Right renal pelvis (tissue), 4 donors: ENCODE data around the gene TPI1. TPM values are rescaled to one million over a fixed set of nuclear protein-coding genes. Genes with fewer than 3 reads are reported as not detected.
A peak's percentile ranks its signal among the peaks of the same experiment; 100 is the strongest.
"Not testable (repeated sequence)": the region's sequence is repeated elsewhere in the genome, so short reads cannot be mapped to it uniquely, and the experiment has no call there.

Experiments
- DNase-seq, 4 donors: peaks; one replicate each; pipeline ENCODE4 v3.0.0-alpha.2; 2013; ENCODE audit warnings: low read depth in 4 of 4, low spot score in 3 of 4, missing footprints in 1 of 4
- polyA plus RNA-seq, 4 donors: library from polyadenylated mRNA; unstranded; fragments of 120-200 nt; gene quantifications; one replicate each; pipeline ENCODE4 v1.2.1, GENCODE V29; 2013; ENCODE audit not compliant: insufficient read length in 4 of 4

Gene TPI1
- polyA plus RNA-seq, 4 donors = 570 to 637 (median 589) TPM

DNA sequence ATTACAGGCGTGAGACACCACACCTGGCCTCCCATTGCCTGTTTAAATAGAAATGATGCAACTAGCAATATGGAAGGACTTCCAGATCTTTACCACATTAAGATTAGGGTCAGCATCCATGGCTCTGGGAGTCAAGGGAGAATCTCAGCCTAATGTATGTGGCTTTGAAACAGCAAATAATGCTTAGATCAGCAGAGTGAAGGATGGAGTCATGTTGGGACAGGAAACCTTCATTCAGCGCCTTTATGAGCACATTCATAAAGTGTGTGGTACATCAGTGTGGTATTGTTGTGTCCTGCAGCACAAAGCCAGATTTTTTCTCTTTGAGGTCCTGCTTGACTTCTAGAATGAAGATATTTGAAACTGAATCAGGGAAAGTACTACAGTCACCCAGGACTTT, 21.0 kb downstream of the TPI1 start:
- no peak for DNase-seq

DNA sequence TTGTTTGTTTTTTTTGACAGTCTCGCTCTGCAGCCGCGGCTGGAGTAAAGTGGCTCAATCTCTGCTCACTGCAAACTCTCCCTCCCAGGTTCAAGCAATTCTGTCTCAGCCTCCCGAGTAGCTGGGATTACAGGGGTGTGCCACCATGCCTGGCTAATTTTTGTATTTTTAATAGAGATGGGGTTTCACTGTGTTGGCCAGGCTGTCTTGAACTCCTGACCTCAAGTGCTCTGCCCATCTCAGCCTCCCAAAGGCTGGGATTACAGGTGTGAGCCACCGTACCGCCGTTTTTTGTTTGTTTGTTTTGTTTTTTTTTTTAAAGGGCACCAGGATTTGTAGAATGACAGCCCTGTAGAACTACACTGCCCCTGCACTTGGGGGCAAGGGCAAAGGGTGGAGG, 21.5 kb downstream of the TPI1 start:
- not testable (repeated sequence) for DNase-seq

DNA sequence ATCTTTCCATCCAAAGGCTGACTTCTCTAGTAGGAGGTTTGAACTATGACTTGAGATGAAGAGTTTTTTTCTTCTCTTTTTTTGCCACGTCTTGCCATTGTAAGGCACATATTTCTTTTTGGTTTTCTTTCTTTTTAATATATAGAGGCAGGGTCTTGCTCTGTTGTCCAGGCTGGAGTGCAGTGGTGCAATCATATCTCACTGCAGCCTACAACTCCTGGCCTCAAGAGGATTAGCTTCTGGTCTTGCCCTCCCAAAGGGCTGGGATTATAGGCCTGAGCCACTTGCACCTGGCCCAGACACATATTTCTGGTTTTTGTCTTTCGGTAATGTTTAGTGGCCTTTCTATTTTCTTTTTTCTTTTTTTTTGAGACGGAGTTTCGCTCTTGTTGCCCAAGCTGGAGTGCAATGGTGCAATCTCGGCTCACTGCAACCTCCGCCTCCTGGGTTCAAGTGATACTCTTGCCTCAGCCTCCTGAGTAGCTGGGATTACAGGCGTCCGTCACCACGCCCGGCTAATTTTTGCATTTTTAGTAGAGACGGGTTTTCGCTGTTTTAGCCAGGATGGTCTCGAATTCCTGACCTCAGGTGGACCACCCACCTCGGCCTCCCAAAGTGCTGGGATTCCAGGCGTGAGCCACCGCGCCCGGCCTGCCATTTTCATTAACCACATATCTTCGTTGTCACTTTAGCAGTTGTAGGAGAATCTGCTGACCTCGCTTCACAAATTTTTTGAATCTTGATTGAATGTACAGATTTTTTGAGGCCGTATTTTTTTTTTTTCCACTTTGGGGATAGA, 22.6 kb downstream of the TPI1 start:
- not testable (repeated sequence) for DNase-seq

DNA sequence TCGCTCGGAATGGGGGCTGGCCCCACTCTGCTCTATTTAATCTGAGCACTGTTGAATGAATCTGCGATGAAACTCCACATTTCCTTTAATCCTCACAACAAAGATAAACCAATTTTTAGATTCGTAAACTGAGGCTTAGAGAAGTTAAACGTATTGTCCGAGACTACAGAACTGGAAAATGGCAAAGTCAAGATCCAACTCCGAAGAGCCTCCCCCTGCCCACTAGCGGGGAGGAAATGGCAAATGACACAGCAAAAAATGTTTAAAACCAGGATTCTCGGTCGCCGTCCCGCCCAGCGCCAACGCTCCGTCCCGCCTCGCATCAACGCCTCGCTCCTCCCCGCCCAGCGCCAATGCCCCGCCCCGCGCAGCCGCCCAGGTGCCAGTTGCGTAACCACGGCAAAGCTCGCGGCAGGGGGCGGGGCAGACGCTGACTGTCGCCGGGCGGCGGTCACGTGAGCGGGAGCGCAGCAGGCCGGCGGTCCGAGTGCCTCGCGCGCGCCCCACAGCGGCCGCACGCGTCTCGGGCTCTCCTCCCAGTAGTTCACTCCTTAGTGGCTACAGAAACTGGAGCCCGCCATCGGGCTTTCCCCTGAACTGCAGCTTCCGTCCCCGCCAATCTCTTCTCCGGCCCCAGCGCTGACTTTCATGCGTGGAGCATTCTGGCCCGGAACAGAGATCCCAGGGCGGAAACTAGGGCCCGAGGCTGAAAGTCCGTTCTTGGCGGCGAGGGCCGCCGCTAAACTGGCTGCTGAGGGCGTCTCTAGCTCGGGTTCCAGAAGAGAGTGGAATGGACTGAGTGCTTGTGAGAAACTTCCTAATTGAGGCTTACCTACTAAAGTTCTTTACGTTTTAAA, 23.7 kb downstream of the TPI1 start:
- peak; percentile 94 to 96 (median 95) for DNase-seq

DNA sequence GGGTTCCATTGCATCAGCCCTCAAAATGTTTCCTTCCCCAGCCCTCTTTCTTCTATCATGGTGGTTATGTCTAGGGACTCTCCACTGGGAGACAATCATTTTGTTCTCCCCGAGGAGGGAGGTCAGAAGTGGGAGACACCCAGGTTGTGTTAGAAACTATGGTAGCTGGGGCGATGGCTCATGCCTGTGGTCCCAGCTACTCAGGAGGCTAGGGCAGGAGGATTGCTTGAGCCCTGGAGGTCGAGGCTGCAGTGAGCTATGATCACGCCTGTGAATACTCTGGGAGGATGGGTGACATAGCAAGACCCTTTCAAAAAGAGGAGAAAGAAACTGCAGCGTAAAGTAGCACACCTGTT, 24.3 kb downstream of the TPI1 start:
- DNase-seq = no peak

DNA sequence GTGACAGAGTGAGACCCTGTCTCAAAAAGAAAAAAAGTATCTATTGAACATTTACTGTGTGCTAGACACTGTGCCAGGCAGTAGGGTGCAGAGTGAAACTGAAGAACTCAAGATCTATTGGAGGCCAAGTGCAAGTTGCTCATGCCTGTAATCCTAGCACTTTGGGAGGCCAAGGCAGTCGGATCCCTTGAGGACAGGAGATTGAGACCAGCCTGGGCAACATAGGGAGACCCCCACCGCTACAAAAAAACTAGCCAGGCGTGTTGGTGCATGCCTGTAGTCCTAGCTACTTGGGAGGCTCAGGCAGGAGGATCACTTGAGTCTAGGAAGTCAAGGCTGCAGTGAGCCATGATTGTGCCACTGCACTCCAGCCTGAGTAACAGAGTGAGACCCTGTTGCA, 25.4 kb downstream of the TPI1 start:
- DNase-seq = not testable (repeated sequence)

DNA sequence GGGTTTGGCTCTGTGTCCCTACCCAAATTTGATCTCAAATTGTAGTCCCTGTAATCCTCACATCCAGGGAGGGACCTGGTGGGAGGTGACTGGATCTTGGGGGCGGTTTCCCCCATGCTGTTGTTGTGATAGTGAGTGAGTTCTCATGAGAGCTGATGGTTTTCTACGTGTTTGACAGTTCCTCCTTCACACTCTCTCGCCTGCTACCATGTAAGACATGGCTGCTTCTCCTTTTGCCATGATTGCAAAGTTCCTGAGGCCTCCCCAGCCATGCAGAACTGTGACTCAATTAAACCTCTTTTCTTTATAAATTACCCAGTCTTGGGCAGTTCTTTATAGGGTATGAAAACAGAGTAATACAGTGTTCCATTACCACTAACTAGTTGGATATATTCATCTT, 27.0 kb downstream of the TPI1 start:
- no peak for DNase-seq

DNA sequence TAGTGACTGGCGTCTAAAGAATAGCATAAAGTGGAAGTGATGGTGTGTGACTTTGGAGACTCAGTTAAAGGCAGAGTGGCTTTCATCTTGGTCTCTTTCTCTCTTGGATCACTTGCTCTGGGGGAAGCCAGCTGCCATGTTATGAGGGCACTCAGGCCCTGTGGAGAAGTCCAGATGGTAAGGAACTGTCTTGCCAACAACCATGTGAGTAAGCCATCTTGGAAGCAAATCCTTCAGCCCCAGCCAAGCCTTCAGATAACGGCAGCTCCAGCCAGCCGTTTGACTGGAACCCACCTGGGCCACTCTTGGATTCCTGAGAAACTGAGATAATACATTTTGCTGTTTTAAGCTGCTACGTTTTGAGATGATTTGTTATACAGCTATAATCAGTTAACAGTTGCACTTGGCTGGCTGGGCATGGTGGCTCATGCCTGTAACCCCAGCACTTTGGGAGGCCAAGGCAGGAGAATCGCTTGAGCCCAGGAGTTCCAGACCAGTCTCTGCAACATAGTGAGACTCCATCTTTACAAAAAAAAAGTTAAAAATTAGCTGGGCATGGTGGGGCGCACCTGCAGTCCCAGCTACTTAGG, 29.6 kb downstream of the TPI1 start:
- no peak for DNase-seq

DNA sequence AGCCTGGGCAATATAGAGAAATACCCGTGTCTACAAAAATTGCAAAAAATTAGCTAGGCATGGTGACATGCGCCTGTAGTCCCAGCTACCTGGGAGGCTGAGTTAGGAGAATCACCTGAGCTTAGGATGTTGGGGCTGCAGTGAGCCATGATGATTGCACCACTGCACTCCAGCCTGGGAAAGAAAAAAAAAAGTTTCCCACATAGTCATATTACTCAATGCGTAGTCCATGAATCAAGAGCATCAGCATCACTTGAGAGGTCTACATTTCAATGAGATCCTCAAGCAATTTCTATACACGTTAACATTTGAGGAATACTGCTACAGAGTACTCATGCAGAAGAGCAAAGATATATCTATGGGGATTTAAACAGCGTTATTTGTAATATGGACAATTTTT, 32.1 kb downstream of the TPI1 start:
- no peak for DNase-seq

DNA sequence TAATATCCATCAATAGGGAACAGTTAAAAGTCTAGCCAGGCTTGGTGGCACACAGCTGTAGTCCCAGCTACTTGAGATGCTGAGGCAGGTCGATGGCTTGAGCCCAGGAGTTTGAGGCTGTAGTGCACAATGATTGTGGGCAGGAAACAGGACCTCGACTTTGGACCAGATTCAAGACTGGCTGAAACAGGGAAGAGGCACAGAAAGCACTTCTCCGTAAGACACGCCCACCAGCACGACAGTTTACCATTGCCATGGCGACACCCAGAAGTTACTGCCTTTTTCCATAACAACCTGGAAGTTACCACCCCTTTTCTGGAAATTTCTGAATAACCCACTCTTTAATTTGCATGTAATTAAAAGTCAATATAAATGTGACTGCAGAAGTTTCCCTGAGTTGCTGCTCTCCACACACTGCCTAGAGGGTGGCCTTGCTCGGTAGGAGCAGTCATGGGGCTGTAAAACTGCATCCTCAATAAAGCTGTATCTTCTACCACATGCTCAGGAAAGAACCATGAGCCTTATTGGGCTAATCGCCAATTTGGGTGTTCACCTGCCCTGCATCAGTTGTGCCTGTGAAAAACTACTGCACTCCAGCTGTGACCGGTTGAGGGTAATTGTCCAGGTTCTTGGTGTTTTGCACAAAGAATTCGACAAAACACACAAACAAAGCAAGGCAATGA, 32.6 kb downstream of the TPI1 start:
- no peak for DNase-seq

DNA sequence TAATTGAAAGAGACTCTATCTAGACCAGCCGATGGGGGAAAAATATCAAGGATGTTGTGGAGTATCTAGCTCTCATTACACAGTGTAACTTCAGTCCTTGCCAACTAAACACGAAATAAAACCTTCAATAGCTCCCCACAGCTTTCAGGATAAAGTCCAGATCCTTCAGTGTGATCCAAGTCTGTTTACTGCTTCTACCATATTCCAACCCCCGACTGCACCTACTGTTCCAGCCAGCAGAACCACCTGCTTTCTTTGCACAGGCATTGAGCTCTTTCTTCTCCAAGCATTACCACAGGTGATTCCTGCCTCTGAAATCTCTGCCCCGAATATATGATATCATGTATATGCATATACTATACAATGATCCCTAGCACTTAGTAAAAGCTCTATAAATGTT, 35.1 kb downstream of the TPI1 start:
- no peak for DNase-seq

DNA sequence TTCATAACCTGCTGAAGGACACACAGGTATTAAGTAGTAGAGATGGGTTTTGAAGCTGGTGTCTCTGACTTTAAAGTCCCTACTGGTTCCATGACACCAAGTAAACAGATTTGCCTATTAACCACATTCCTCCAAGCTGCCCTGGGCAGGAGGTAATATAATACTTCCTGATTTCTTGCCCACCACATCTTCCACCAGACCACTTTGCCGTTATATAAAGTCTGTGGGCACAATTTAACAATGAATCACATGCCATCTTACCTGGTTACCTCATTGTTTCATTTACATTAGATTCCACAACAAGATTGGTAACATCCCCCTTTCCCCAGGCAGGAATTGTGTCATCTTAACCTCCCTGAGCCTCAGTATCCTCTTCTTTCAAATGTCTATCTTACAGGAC, 36.4 kb downstream of the TPI1 start:
- no peak for DNase-seq

DNA sequence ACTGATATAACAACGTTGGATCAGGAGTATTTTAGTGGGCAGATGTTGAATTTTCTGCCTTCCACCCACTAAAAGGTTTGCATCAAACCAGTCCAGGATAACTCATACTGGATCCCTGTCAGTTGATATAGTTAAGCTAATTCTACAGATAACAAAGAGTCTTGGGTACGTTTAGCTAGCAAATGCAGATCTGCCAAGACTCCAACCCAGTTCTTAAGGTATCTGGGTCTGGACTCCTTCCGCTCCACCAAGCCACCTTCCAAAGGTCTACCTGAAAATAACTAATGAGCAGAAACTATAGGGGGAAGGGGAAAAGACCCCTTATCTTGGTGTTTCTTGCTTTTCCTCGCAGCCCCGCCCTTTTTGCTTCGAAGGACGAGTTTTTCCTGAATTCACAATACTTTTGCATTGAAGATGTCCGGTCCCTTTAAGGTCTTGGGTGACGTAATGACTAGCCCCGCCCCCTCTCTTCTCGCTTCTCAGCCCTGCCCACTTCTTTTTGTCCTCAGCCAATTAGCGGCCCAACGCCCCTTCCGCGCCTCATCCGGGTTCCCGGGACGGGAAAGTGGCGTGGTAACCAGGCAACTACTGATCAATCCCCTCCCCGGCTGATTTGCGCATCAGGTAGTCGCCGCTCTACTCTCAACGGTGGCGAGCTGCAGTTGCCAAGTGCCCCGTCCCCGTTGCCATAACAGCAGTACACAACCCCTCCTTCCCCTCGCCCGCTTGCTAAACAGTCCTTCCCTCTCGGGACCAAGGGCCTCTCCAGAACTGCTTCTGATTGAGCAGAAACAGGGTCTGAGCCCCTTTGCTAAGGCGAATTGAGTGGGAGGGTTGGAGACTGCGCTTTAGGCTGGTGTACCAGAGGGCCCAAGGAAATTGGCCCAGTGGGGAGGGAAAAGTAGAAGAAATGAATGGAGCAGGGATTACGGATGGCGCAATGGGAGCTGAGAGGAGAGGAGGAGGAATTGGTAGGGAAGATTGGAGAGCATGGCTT, 37.2 kb downstream of the TPI1 start, which contains the start of gene LRRC23:
Gene LRRC23, plus strand, starts transcription at position 543 of the 997 bp plus-strand sequence. CDS start 812 bp downstream, outside the sequence.
- DNase-seq = peak; percentile 91 to 97 (median 96)

DNA sequence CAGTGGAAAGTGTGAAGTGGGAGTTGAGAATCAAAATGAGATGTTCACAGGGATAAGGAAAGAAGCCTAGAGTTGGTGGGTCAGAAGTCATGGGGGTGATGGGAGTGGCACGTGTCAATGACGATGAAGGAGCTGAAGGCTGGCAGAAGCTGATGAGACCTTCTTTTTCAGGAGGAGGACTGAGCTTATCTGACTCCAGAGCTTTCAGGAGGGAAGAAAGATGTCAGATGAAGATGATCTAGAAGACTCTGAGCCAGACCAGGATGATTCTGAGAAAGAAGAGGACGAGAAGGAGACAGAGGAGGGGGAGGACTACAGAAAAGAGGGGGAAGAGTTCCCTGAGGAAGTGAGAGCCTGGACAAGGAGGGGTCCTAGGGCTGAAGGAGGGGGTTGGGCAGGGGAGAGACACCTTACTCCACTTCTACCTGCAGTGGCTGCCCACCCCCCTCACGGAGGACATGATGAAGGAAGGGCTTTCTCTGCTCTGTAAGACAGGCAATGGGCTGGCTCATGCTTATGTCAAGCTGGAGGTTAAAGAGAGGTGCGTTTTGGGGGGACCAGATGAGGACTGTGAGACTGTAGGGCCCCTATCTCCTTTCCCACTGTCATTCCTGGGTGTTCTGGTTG, 38.2 kb downstream of the TPI1 start:
- DNase-seq = no peak

DNA sequence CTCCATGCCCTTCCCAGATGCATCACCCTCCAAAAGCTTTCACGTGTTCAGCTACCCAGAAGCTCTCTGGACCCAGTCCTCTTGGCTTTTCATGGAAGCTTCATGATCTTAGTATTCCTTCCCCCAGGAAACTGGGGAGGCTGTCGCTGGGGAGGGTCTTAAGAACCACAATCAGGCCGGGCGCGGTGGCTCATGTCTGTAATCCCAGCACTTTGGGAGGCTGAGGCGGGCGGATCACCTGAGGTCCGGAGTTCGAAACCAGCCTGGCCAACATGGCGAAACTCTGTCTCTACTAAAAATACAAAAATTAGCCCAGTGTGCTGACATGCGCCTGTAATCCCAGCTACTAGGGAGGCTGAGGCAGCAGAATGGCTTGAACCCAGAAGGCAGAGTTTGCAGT, 40.8 kb downstream of the TPI1 start:
- DNase-seq = not testable (repeated sequence)

DNA sequence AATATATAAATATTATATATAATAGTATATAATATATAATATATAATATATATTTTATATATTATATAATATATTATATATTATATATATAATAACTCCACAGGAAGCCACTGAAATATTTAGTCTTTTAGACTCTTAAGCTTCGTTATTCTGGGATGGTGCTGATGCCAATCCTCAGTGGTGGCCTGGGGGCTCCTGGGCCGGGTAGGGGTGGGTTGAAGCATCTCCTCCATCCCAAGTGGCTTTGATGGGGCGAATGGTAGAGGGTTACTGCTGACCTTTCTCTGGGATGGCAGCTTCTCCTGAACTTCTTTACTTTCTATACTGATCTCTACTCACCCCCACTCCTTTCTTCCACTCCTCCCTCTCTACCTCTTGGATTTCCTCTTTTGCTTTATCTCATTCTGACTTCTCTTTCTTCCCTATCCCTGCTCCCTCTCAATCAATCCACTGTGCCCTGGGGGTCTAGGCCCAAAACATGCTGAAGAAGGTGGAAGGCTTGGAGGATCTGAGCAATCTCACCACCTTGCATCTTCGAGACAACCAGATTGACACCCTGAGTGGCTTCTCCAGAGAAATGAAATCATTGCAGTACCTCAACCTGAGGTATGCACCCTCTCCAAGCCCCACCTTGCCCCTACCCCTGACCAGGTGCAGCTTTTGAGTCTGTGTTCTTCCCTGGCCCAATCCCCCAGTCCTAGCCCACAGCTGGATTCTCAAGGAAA, 42.3 kb downstream of the TPI1 start:
- no peak for DNase-seq

DNA sequence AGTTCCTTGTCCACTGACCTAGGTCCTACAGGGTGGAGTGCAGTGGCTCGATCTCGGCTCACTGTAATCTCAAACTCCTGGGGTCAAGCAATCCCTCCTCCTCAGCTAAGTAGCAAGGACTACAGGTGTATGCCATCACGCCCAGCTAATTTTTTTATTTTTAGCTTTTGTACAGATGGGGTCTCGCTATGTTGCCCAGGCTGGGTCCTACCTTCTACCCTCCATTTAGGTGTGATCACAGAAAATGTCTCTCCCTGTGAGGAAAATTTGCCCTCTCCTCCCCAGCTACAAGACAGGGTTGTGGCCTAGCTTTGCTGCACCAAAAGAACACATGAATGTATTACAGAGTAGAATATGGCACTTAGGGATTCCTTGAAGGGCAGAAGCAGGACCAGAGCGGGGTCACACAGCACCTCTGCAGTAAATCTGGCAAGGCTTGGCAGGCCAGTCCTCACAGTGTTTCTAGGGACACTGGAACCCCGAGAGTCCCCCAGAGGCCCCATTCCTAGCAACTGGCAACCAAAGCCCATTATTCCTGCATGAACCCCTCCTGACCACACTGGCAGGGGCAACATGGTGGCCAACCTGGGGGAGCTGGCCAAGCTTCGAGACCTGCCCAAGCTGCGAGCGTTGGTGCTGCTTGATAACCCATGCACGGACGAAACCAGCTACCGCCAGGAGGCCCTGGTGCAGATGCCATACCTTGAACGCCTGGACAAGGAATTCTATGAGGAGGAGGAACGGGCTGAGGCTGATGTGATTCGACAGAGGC, 45.0 kb downstream of the TPI1 start:
- DNase-seq = no peak
